Mesenchymal stem cell (in vitro differentiated cells and primary cell): ENCODE results near the gene AUTS2.

ENCODE experiments used
- DNase-seq: peaks from one replicate; pipeline ENCODE4 v3.0.0-alpha.2; 2013
- H2AFZ ChIP-seq: one replicate; pipeline ENCODE4 v1.6.1; 2013; ENCODE audit warnings: low read depth, mild to moderate bottlenecking, control low read depth, inconsistent platforms, low read length, moderate library complexity
- H2AK5ac ChIP-seq: 2 replicates; pipeline ENCODE4 v1.6.1; 2013; ENCODE audit warnings: low read length, moderate library complexity, mild to moderate bottlenecking, inconsistent platforms; ENCODE audit not compliant: severe bottlenecking
- H2BK120ac ChIP-seq: one replicate; pipeline ENCODE4 v1.6.1; 2013; ENCODE audit warnings: low read depth, mild to moderate bottlenecking, inconsistent platforms, low read length, moderate library complexity
- H2BK12ac ChIP-seq, 2 experiments: one replicate each; pipeline ENCODE4 v1.6.1; 2013; ENCODE audit warnings: inconsistent platforms in 2 of 2, low read length in 2 of 2, mild to moderate bottlenecking in 2 of 2, moderate library complexity in 2 of 2, control low read depth in 1 of 2
- H2BK15ac ChIP-seq: one replicate; pipeline ENCODE4 v1.6.1; 2013; ENCODE audit warnings: mild to moderate bottlenecking, low read depth, inconsistent platforms; ENCODE audit not compliant: poor library complexity, severe bottlenecking
- H2BK5ac ChIP-seq: 2 replicates; pipeline ENCODE4 v1.6.1; 2013; ENCODE audit warnings: low read depth, mild to moderate bottlenecking, low read length, control low read depth, inconsistent platforms; ENCODE audit not compliant: poor library complexity, severe bottlenecking
- H3K14ac ChIP-seq, 2 experiments: one replicate each; pipeline ENCODE4 v1.6.1; 2013; ENCODE audit warnings: inconsistent platforms in 2 of 2, low read length in 2 of 2, control low read depth in 1 of 2, mild to moderate bottlenecking in 1 of 2, moderate library complexity in 1 of 2
- H3K18ac ChIP-seq, 2 experiments: one replicate each; pipeline ENCODE4 v1.6.1; 2013; ENCODE audit warnings: inconsistent platforms in 2 of 2, low read length in 2 of 2, control low read depth in 1 of 2, low read depth in 1 of 2, mild to moderate bottlenecking in 1 of 2
- H3K23ac ChIP-seq, 2 experiments: one replicate each; pipeline ENCODE4 v1.6.1; 2013; ENCODE audit warnings: inconsistent platforms in 2 of 2, low read length in 2 of 2, mild to moderate bottlenecking in 2 of 2, moderate library complexity in 2 of 2, control low read depth in 1 of 2
- H3K27ac ChIP-seq: 2 replicates; pipeline ENCODE4 v1.5.1; 2013; ENCODE audit warnings: mild to moderate bottlenecking, moderate library complexity, low read length, control low read depth, inconsistent platforms; ENCODE audit not compliant: poor library complexity, severe bottlenecking
- H3K27me3 ChIP-seq, 2 experiments: 2 replicates each; pipeline versions ENCODE4 v1.6.1 to v1.7.0; 2013; ENCODE audit warnings: low read length in 2 of 2, mild to moderate bottlenecking in 2 of 2, moderate library complexity in 2 of 2, control low read depth in 1 of 2, inconsistent platforms in 1 of 2; ENCODE audit not compliant: control insufficient read depth in 1 of 2, insufficient read depth in 1 of 2
- H3K36me3 ChIP-seq, 2 experiments: 2 replicates each; pipeline versions ENCODE4 v1.6.1 to v1.7.0; 2013; ENCODE audit warnings: low read length in 2 of 2, control low read depth in 1 of 2, inconsistent platforms in 1 of 2, low read depth in 1 of 2, mild to moderate bottlenecking in 1 of 2; ENCODE audit not compliant: insufficient read depth in 2 of 2, control insufficient read depth in 1 of 2
- H3K4ac ChIP-seq, 2 experiments: one replicate each; pipeline ENCODE4 v1.6.1; 2013; ENCODE audit warnings: inconsistent platforms in 2 of 2, low read length in 2 of 2, mild to moderate bottlenecking in 2 of 2, moderate library complexity in 2 of 2, control low read depth in 1 of 2, low read depth in 1 of 2
- H3K4me1 ChIP-seq: 2 replicates; pipeline ENCODE4 v1.6.1; 2013; ENCODE audit warnings: low read depth, low read length, control low read depth; ENCODE audit not compliant: control insufficient read depth, insufficient read depth
- H3K4me2 ChIP-seq: 2 replicates; pipeline ENCODE4 v1.6.1; 2013; ENCODE audit warnings: low read length, mild to moderate bottlenecking, inconsistent platforms; ENCODE audit not compliant: poor library complexity, severe bottlenecking
- H3K4me3 ChIP-seq, 2 experiments: 2 replicates each; pipeline versions ENCODE4 v1.5.1 to v1.7.0; 2013; ENCODE audit warnings: low read length in 2 of 2, mild to moderate bottlenecking in 2 of 2, control low read depth in 1 of 2, low read depth in 1 of 2; ENCODE audit not compliant: insufficient read depth in 1 of 2
- H3K79me1 ChIP-seq: replicated peaks from 2 replicates; pipeline ENCODE4 v1.6.1; 2013; ENCODE audit warnings: mild to moderate bottlenecking, control low read depth, low read length, inconsistent platforms; ENCODE audit not compliant: poor library complexity, severe bottlenecking
- H3K9ac ChIP-seq: 2 replicates; pipeline ENCODE4 v1.7.0; 2013; ENCODE audit warnings: mild to moderate bottlenecking, low read length, moderate library complexity
- H3K9me3 ChIP-seq: 2 replicates; pipeline ENCODE4 v1.7.0; 2013; ENCODE audit warnings: mild to moderate bottlenecking, low read length; ENCODE audit not compliant: control insufficient read depth
- H4K8ac ChIP-seq: one replicate; pipeline ENCODE4 v1.6.1; 2013; ENCODE audit warnings: inconsistent platforms, mild to moderate bottlenecking, low read length, moderate library complexity
- H4K91ac ChIP-seq: one replicate; pipeline ENCODE4 v1.6.1; 2013; ENCODE audit warnings: mild to moderate bottlenecking, low read length, inconsistent platforms
- WGBS: methylation state at CpG from one replicate; pipeline ENCODE4 v1.1.7; 2013; ENCODE audit warnings: mixed read lengths; 5-methylcytosine and 5-hydroxymethylcytosine counted together

AUTS2 gene

DNA sequence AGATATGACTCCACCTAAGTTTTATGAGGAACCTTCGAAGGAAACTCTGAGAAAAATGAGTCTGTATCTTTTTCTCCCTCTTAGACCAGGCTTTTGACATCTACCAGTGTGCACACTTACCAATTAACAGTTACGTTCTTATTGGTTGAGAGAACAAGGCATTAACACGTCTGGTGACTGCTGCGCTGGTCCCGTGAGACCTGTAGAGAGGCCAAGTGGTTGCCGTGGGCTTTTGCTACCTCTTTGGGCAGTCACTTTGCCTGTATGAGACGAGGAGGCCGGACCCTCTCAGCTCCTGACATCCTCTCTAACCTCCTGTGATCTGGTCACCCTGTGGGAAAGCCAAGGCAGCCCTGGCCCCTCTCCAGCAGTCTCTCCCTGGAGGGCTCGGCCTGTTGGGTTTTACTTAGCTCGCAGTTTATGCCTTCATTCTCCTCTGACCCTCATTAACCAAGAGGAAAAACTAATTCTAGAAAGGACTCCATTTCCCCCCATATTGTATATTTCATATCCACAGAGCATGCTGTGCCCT lies 1019.8 kb downstream of the AUTS2 start:
- Histone ChIP-seq H2BK120ac (no peak overlapping the region), H2AFZ (no peak overlapping the region), H2BK15ac (no peak overlapping the region), H3K27ac (no peak overlapping the region), H2BK12ac (no peak overlapping the region), H3K4ac (no peak overlapping the region), H3K27me3 (peaks cover 0 to 13% of the 10 kb centered on the region in 2 experiments), H4K8ac (no peak overlapping the region), H3K9me3 (no peaks in the 10 kb centered on the region), H3K18ac (no peak overlapping the region), H2AK5ac (no peak overlapping the region), H3K4me2 (no peak overlapping the region), H3K36me3 (no peaks in the 10 kb centered on the region), H3K9ac (no peak overlapping the region), H3K14ac (no peak overlapping the region), H2BK5ac (no peak overlapping the region), H4K91ac (no peak overlapping the region), H3K4me3 (no peak overlapping the region), H3K4me1 (peaks cover 9% of the 10 kb centered on the region), H3K79me1 (no peaks in the 10 kb centered on the region), H3K23ac (no peak overlapping the region)
- no peak for DNase-seq
- 75% methylated on average over 10 of the region's 10 CpGs for WGBS

DNA sequence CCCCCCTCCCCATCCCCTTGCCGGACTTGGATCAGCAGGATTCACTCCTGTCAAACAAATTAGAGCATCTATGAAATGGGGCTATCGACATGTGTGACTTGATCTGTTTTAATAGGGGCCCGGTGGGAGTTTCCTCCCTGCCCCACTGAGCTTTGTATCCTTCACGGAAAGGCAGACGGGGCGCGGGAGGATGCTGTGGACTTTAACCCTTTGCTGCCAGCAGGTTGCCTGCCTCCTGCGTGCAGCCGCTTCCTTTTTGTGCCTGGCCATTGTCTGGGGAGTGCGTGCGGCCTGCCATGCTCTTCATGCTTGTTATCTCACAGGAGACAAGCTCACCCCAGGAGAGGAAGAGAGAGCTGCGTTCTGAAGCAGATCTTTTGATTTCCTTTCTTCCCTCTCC lies 1020.9 kb downstream of the AUTS2 start:
- Histone ChIP-seq H2BK5ac (no peak overlapping the region), H3K36me3 (no peaks in the 10 kb centered on the region), H2AFZ (no peak overlapping the region), H3K27me3 (peaks cover 0 to 13% of the 10 kb centered on the region in 2 experiments), H3K4me1 (peaks cover 9% of the 10 kb centered on the region), H3K23ac (no peak overlapping the region), H3K9me3 (no peaks in the 10 kb centered on the region), H3K18ac (no peak overlapping the region), H4K8ac (no peak overlapping the region), H3K4ac (no peak overlapping the region), H2BK120ac (no peak overlapping the region), H3K9ac (no peak overlapping the region), H2BK15ac (no peak overlapping the region), H3K27ac (no peak overlapping the region), H2BK12ac (no peak overlapping the region), H3K4me2 (no peak overlapping the region), H4K91ac (no peak overlapping the region), H3K79me1 (no peaks in the 10 kb centered on the region), H2AK5ac (no peak overlapping the region), H3K14ac (no peak overlapping the region), H3K4me3 (no peak overlapping the region)
- 10% methylated on average over 11 of the region's 12 CpGs for WGBS
- no peak for DNase-seq

DNA sequence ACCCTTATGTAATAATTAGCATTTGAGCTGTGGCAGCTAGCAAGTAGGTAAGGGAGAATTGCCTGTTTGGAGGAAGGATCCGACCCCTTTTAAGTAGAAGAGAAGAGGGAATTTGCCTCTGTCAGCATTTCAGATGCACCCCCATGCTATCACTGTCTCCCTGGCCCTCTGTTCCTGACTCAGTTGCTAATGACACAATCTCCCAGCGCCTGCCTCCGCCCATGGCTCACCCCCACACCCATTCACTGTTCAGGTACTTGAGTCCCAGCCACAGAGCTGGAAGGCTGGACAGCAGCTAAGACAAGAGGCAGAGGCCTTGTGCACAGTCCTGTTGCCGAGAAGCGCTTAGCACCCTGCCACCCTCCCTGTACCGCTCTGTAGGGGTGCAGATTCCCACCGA lies 1021.4 kb downstream of the AUTS2 start:
- no peak overlapping the region for H3K4me3 ChIP-seq
- no peak overlapping the region for H3K14ac ChIP-seq
- H2BK12ac ChIP-seq = no peak overlapping the region
- H3K9ac ChIP-seq = no peak overlapping the region
- H2AK5ac ChIP-seq = no peak overlapping the region
- H3K27ac ChIP-seq = no peak overlapping the region
- no peak for DNase-seq
- no peak overlapping the region for H3K23ac ChIP-seq
- H3K4me1 ChIP-seq = peaks cover 5% of the 10 kb centered on the region
- no peaks in the 10 kb centered on the region for H3K36me3 ChIP-seq
- no peak overlapping the region for H2BK15ac ChIP-seq
- H3K4me2 ChIP-seq = no peak overlapping the region
- no peak overlapping the region for H4K8ac ChIP-seq
- H3K9me3 ChIP-seq = no peaks in the 10 kb centered on the region
- H2BK5ac ChIP-seq = no peak overlapping the region
- H3K18ac ChIP-seq = no peak overlapping the region
- H3K79me1 ChIP-seq = no peaks in the 10 kb centered on the region
- no peak overlapping the region for H3K4ac ChIP-seq
- no peak overlapping the region for H4K91ac ChIP-seq
- H2BK120ac ChIP-seq = no peak overlapping the region
- H2AFZ ChIP-seq = no peak overlapping the region
- H3K27me3 ChIP-seq = peaks cover 0 to 13% of the 10 kb centered on the region in 2 experiments
- 72% methylated on average over 7 of the region's 7 CpGs for WGBS

DNA sequence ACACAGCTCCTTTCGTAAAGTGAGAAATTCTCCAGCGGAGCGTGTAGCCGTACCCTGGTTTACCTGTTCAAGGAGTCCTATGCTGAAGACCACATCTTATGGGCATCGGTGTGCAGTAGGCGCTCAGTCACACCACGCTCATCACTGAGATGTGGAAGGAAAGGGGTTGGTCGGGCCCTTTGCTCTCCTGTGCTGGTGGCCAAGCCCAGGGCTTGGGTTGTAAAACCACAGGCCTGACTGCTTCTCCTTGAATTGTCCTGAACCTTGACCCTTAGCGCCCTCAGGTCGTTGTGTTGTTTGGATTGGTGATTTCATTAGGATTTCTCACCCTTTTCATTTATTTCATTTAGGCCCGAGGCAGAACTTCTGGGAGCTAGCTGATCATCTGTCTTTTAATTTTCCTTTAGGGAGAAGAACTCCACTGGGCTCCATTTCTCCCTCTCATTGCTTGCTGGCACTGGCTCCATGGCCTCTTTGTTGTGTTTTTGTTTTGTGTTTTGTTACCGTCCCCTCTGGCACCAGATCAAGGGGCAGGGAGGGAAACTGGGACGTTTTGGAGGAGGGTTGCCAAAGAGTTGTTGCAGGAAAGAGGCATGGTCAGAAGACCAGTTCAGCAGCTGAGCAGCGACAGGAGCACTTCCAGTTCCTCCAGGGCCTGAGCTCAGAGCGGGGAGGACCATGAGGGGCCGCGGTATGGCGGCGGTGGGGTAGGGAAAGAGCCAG lies 1022.2 kb downstream of the AUTS2 start:
- H3K79me1 ChIP-seq = no peaks in the 10 kb centered on the region
- H3K27me3 ChIP-seq = peaks cover 0 to 17% of the 10 kb centered on the region in 2 experiments
- H2BK15ac ChIP-seq = no peak overlapping the region
- no peaks in the 10 kb centered on the region for H3K9me3 ChIP-seq
- H3K4me2 ChIP-seq = no peak overlapping the region
- H2BK120ac ChIP-seq = no peak overlapping the region
- H4K8ac ChIP-seq = no peak overlapping the region
- whole genome bisulfite sequencing = 81% methylated on average over 11 of the region's 19 CpGs
- H4K91ac ChIP-seq = no peak overlapping the region
- H2AK5ac ChIP-seq = no peak overlapping the region
- H3K27ac ChIP-seq = no peak overlapping the region
- no peak overlapping the region for H3K4ac ChIP-seq
- peaks cover 2% of the 10 kb centered on the region for H3K4me1 ChIP-seq
- H3K4me3 ChIP-seq = no peak overlapping the region
- no peak overlapping the region for H2BK12ac ChIP-seq
- no peak overlapping the region for H3K18ac ChIP-seq
- H3K9ac ChIP-seq = no peak overlapping the region
- no peak overlapping the region for H2AFZ ChIP-seq
- no peak for DNase-seq
- no peak overlapping the region for H3K14ac ChIP-seq
- H3K36me3 ChIP-seq = no peaks in the 10 kb centered on the region
- H2BK5ac ChIP-seq = no peak overlapping the region
- H3K23ac ChIP-seq = no peak overlapping the region
